ENCODE measurements around the gene TMED3. TPM values are rescaled to one million over a fixed set of nuclear protein-coding genes. Genes with fewer than 3 reads are reported as not detected.

Gene TMED3
- total RNA-seq, 3 donors from 2014 or later (not counting 1 experiment from before 2014, with no cell fraction given): 21.7 to 26.3 (median 25.0) TPM

DNA sequence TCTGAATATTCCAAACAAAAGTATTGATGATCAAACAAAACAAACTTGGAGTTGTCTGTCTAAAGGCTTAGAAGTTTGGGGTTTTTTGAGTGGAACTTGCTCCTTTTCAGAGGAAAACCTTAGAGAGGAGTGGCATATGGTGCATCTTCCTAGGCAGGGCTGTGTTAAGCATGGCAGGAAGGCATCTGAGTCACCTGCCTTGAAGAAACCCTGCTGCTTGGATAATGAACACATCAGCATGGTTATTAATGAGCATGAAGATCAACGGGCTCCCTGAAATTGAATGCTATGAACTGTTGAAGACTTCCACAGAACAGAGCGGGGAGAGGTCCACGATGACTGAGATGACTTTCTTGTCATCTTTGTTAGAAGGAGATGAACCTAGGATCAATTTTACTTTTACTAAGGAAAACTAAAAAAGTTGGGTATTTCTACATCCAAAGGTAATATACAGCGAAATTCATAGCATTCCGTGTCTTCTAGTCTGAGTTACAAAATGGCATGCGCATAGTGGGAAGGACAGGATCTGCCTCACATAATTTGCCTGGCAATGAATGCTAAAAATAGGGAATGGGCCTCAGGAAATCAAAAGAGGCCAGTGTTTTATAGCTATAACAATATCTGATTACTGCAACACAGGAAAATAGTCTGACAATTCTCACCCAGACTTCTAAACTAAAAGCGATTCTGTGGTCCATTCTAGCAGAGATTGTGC lies 11.6 kb upstream of the TMED3 start:
- Mint-ChIP-seq H3K4me1 (no peaks in the 10 kb centered on the region), H3K4me3 (no peak overlapping the region), H3K27ac (no peak overlapping the region), H3K27me3 (ENCODE audit: low read depth in 2 of 2) (peaks cover 39 to 63% of the 10 kb centered on the region in 2 donors), H3K9me3 (no peaks in the 10 kb centered on the region), H3K36me3 (no peaks in the 10 kb centered on the region)
- intact Hi-C loops (cut with micrococcal nuclease): no loop called here
- peaks cover 2% of the 10 kb centered on the region for H3K27me3 ChIP-seq (ENCODE audit: control insufficient read depth, insufficient read depth, low read length)
- WGBS (ENCODE audit: insufficient coverage): 84% methylated on average over 7 of the region's 7 CpGs
- no peak for DNase-seq
- TF ChIP-seq, protein P1, sequence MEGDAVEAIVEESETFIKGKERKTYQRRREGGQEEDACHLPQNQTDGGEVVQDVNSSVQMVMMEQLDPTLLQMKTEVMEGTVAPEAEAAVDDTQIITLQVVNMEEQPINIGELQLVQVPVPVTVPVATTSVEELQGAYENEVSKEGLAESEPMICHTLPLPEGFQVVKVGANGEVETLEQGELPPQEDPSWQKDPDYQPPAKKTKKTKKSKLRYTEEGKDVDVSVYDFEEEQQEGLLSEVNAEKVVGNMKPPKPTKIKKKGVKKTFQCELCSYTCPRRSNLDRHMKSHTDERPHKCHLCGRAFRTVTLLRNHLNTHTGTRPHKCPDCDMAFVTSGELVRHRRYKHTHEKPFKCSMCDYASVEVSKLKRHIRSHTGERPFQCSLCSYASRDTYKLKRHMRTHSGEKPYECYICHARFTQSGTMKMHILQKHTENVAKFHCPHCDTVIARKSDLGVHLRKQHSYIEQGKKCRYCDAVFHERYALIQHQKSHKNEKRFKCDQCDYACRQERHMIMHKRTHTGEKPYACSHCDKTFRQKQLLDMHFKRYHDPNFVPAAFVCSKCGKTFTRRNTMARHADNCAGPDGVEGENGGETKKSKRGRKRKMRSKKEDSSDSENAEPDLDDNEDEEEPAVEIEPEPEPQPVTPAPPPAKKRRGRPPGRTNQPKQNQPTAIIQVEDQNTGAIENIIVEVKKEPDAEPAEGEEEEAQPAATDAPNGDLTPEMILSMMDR (IDR thresholded peaks at IDR 0.05): no peak
- no peak for ATAC-seq
- H3K9me3 ChIP-seq (ENCODE audit: control insufficient read depth, insufficient read depth, low read length): no peaks in the 10 kb centered on the region
- no peak overlapping the region for H3K4me3 ChIP-seq (ENCODE audit: low read length)
- no peak overlapping the region for H3K27ac ChIP-seq (ENCODE audit: low read length)
- H3K36me3 ChIP-seq (ENCODE audit: control insufficient read depth, insufficient read depth, low read length): no peaks in the 10 kb centered on the region
- no peaks in the 10 kb centered on the region for H3K4me1 ChIP-seq (ENCODE audit: control insufficient read depth, insufficient read depth, low read length)

DNA sequence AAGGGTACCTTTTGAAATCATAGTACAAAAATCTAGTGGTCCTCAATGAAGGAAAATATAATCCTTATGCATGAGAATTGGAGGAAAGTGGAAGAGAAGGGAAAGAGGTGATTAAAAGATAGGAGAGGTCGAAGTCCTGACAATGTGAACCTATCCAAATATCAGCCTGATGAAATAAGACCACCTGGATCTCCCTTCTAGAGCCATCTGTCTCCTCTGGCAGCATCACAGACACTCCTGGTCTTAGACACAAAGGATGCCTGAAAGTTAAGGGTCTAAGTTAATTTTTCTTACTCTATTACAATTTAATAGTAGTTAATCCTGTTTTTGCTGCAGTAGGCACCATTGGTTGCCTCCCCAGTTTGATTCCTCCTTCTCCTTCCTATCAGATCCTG lies 11.1 kb upstream of the TMED3 start:
- Histone ChIP-seq H3K27ac (ENCODE audit: low read length) (no peak overlapping the region), H3K36me3 (ENCODE audit: control insufficient read depth, insufficient read depth, low read length) (no peaks in the 10 kb centered on the region), H3K27me3 (ENCODE audit: control insufficient read depth, insufficient read depth, low read length) (peaks cover 2% of the 10 kb centered on the region), H3K4me1 (ENCODE audit: control insufficient read depth, insufficient read depth, low read length) (no peaks in the 10 kb centered on the region), H3K9me3 (ENCODE audit: control insufficient read depth, insufficient read depth, low read length) (no peaks in the 10 kb centered on the region), H3K4me3 (ENCODE audit: low read length) (no peak overlapping the region)
- Mint-ChIP-seq H3K9me3 (no peaks in the 10 kb centered on the region), H3K4me1 (no peaks in the 10 kb centered on the region), H3K4me3 (no peak overlapping the region), H3K27me3 (ENCODE audit: low read depth in 2 of 2) (peaks cover 45 to 63% of the 10 kb centered on the region in 2 donors), H3K27ac (no peak overlapping the region), H3K36me3 (no peaks in the 10 kb centered on the region)
- intact Hi-C loops (cut with micrococcal nuclease): no loop called here
- WGBS (ENCODE audit: insufficient coverage): 80% methylated on average over 1 of the region's 1 CpG
- no peak for ATAC-seq
- DNase-seq: no peak
- TF ChIP-seq, protein P1 (IDR thresholded peaks at IDR 0.05): no peak

DNA sequence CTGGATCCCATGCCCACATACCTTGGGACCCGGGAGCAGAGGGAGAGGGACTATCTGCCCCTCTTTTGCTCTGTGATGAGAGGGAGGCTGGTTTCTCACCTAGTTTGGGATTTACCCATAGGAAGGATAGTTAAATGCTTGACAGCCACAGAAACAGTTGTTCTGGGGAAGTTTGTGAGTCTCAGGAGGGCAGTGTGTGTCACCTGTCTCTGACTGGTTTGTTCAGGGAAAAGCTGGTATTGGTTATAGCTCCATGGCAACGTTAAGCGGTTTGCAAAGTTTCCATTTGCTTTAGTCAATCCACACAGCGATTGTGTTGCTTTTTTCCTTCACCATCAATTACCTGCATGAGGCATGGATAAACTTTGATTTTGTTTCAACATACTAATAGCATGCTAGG lies 3.7 kb upstream of the TMED3 start:
- no peak overlapping the region for H3K4me3 Mint-ChIP-seq
- Histone ChIP-seq H3K9me3 (ENCODE audit: control insufficient read depth, insufficient read depth, low read length) (no peaks in the 10 kb centered on the region), H3K36me3 (ENCODE audit: control insufficient read depth, insufficient read depth, low read length) (no peaks in the 10 kb centered on the region), H3K4me3 (ENCODE audit: low read length) (no peak overlapping the region), H3K27me3 (ENCODE audit: control insufficient read depth, insufficient read depth, low read length) (peaks cover 2% of the 10 kb centered on the region), H3K27ac (ENCODE audit: low read length) (no peak overlapping the region), H3K4me1 (ENCODE audit: control insufficient read depth, insufficient read depth, low read length) (peaks cover 16% of the 10 kb centered on the region)
- no peak overlapping the region for H3K27ac Mint-ChIP-seq
- H3K9me3 Mint-ChIP-seq: no peaks in the 10 kb centered on the region
- intact Hi-C loops (cut with micrococcal nuclease): no loop called here
- DNase-seq: no peak
- peaks cover 13 to 18% of the 10 kb centered on the region in 2 donors for H3K4me1 Mint-ChIP-seq
- no peak for ATAC-seq
- H3K36me3 Mint-ChIP-seq: no peaks in the 10 kb centered on the region
- peaks cover 19 to 27% of the 10 kb centered on the region in 2 donors for H3K27me3 Mint-ChIP-seq (ENCODE audit: low read depth in 2 of 2)
- TF ChIP-seq, protein P1 (IDR thresholded peaks at IDR 0.05): no peak
- WGBS (ENCODE audit: insufficient coverage): 68% methylated on average over 4 of the region's 4 CpGs

- peaks cover 14 to 20% of the 10 kb centered on the region in 2 donors for H3K27me3 Mint-ChIP-seq (ENCODE audit: low read depth in 2 of 2)
- no peak overlapping the region for H3K4me3 Mint-ChIP-seq
Measured at GRCh38 chr15:79308874-79309273, 2.0 kb upstream of the TMED3 start.

More at GRCh38 chr15:79308874-79309273, 2.0 kb upstream of the TMED3 start:
- Histone ChIP-seq H3K27me3 (ENCODE audit: control insufficient read depth, insufficient read depth, low read length) (peaks cover 2% of the 10 kb centered on the region), H3K4me3 (ENCODE audit: low read length) (no peak overlapping the region), H3K27ac (ENCODE audit: low read length) (no peak overlapping the region), H3K36me3 (ENCODE audit: control insufficient read depth, insufficient read depth, low read length) (peaks cover 3% of the 10 kb centered on the region), H3K9me3 (ENCODE audit: control insufficient read depth, insufficient read depth, low read length) (no peaks in the 10 kb centered on the region), H3K4me1 (ENCODE audit: control insufficient read depth, insufficient read depth, low read length) (peaks cover 18% of the 10 kb centered on the region)
- H3K27ac Mint-ChIP-seq: no peak overlapping the region
- no peak for ATAC-seq
- intact Hi-C loops (cut with micrococcal nuclease): no loop called here
- no peak for DNase-seq
- H3K36me3 Mint-ChIP-seq: peaks cover 2% of the 10 kb centered on the region
- 12% methylated on average over 1 of the region's 2 CpGs for WGBS (ENCODE audit: insufficient coverage)
- no peaks in the 10 kb centered on the region for H3K9me3 Mint-ChIP-seq
- H3K4me1 Mint-ChIP-seq: peaks cover 26 to 32% of the 10 kb centered on the region in 2 donors
- TF ChIP-seq, protein P1 (IDR thresholded peaks at IDR 0.05): no peak
